GM10266 (cell line): Measurements from ENCODE around the gene KRTAP9-3.

ENCODE experiments used
- DNase-seq: peaks from one replicate; pipeline ENCODE4 v3.0.0; 2012; ENCODE audit errors: extremely low spot score
- TF ChIP-seq, protein P1 (sequence below): IDR thresholded peaks from 2 replicates; pipeline ENCODE4 v1.5.1; 2012; ENCODE audit warnings: mild to moderate bottlenecking, low read depth; ENCODE audit not compliant: control insufficient read depth, insufficient read depth; ENCODE audit errors: missing control alignments

KRTAP9-3 gene

DNA sequence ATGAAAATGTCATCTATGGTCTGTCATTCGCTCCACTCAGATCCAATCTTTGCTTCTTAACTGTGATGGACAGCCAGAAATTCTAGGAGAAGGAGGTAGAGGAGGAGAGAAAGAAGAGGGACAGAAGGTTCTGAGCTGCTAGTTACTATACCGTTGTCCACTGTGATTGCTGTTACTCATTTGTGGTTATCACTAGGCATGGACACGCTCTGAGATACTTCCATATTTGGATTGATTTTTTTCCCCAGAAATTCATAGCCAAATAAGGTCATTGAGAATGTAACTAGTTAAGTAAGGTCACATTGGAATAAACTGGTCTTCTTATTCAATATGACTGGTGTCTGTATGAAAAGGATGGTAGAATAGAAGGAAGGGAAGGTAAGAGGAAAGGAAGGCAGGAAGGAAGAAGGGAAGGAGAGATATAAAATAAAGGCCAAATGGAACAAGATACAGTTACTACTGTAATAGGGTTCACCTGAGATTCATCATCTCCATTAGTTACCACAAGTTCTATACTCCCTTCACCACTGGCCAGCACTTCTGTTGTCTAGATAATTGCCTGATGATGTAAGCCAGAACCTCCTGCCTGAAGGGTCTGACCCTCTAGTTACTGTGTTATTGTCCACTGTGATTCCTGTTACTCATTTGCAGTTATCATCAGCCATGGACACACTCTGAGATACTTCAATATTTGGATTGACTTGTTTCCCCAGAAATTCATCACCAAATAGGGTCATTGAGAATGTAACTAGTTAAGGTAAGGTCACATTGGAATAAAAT is 46.1 kb downstream of the KRTAP9-3 start:
- DNase-seq: no peak
- TF ChIP-seq, protein P1, sequence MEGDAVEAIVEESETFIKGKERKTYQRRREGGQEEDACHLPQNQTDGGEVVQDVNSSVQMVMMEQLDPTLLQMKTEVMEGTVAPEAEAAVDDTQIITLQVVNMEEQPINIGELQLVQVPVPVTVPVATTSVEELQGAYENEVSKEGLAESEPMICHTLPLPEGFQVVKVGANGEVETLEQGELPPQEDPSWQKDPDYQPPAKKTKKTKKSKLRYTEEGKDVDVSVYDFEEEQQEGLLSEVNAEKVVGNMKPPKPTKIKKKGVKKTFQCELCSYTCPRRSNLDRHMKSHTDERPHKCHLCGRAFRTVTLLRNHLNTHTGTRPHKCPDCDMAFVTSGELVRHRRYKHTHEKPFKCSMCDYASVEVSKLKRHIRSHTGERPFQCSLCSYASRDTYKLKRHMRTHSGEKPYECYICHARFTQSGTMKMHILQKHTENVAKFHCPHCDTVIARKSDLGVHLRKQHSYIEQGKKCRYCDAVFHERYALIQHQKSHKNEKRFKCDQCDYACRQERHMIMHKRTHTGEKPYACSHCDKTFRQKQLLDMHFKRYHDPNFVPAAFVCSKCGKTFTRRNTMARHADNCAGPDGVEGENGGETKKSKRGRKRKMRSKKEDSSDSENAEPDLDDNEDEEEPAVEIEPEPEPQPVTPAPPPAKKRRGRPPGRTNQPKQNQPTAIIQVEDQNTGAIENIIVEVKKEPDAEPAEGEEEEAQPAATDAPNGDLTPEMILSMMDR: no peak
